Stimulated activated CD8-positive, alpha-beta memory T cell treated with anti-CD3 and anti-CD28 coated beads, Interleukin-7, amount 100 ng/mL, for 48 hours (primary cell): ENCODE results near the gene CAMK2N1.
A peak's percentile ranks its signal among the peaks of the same experiment; 100 is the strongest.

ENCODE experiments used
- DNase-seq, 2 donors: peaks; one replicate each; pipeline ENCODE4 v3.0.0-alpha.2; 2020; ENCODE audit warnings: low read depth in 1 of 2; ENCODE audit errors: extremely low read depth in 1 of 2

CAMK2N1 gene

DNA sequence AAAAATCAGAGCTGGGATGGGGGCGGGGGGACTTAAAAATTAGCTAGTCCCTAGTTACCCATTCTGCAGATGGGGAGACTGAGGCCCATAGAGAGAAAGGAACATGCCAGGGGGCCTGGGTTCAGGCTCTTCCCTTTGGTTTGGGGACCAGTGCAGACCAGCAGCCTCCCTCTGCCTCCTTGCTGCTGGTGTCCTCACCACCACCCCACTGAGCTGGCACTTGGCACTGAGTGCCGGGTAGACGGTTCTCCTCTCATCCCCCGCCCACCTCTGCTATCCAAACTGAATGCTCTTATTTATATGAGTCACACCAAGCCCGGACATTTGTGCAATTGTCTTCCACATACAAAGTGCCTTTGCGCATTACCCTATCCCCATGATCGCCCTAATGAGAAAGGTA is 39.2 kb downstream of the CAMK2N1 start:
- no peak for DNase-seq

DNA sequence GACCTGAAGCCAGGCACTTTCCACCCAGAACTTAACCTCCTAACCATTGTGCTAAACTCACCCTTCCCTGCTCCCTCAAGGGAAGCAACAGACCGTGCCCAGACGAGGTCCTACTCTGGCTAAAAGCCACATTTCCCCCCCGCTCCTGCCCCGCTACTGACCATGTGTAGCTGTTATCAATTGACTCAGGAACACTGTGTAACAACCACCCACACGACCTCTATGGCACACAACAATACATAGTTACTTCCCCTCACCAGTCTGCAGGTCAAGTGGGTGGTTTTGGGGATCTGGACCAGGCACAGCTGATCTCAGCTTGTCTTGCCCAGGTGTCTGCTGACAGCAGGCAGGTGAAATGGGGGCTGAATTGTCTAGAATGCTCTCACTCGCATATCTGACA is 40.1 kb downstream of the CAMK2N1 start:
- no peak for DNase-seq

DNA sequence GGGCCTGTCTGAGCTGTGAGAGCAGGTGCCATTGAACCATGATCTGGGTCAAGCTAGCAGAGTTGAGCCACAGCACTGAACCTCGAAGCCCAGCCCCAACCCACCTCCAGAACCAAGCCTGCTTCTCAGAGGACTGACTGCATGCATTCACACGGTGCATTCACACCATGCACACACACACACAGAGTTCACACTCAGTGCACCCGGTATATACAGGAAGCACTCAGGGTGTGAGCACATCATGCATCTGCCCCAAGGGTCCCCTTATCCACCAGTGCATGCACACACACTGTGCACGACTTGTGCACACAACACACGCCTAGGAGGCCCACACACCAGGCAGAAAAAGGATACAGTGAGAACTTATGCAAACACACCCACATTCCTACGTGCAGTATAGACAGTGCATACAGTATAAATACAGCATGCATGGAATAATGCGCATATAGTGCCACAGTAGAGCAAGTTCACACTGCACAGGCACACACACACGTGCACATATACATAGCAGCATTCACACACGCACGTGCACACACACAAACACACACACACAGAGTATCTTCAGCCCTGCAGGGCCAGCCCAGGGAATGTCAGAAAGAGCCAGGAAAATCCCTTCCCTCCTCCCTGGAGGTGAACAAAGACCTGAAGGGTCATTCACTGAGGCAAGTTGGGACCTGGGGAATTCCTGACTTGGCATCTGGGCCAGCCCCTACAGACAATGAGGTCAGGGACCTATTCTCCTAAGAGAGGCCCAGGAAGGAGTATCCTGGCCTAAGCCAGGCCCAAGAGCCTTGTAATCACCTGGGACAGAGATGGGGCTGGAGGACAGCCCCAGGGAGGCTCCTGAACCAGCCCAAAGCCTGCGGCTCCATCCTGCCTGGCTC is 42.1 kb downstream of the CAMK2N1 start:
- no peak for DNase-seq

DNA sequence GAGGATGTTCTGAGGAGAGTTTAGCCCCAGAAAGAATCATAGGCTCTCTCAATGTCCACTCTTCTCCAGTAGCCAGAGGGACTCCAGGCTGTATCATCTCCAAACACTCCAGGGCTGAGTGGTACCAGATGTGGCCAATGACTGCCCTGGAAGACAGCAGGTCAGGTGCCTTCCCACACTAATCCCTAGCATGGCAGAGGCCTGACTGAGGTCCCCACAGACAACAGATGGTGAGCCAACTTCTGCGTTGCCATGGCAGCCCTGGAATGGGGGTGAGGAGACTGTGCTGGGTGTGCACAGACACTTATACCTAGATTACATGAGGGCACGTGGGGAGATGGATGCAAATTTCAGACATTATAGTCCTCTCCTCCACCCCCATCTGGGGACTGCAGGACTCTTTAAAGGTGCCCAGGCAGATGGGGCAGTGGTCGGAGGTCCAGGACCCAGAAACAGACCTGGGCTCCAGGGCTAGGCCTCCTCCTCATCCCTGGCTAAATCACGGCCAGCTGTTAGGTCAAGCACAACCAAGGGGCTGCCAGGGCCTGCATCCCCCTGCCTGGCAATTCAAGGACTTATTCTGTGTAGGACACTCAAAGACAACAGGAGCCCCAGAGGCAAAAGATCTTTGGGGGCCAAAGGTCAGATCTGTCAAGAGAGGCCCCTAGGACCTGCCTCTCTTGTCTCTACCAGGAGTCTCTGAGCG is 42.9 kb downstream of the CAMK2N1 start:
- no peak for DNase-seq

GRCh38 chr1:20440785-20441200 is 45.2 kb downstream of the CAMK2N1 start:
- DNase-seq = peak; percentile 18 to 40

DNA sequence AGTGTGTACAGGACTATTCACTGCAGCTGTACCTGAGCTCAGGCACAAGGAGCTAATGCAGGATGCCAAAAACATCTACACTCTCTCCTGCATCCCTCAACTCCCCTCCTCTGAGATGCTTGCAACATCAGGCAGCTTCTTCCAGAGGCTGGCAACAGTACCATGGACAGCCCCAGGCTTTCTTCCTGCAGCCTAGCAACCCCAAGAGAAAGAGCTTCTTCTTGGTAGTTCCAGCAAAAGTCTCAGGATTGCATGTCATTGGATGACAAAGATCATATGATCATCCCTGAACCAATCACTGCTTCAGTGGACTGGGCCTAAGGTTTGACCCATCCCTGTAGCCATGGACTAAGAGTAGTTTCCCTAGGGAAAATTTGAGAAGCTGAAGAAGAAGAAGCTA is 46.7 kb downstream of the CAMK2N1 start:
- no peak for DNase-seq

GRCh38 chr1:20437640-20438039 is 48.4 kb downstream of the CAMK2N1 start:
- no peak for DNase-seq

- DNase-seq = no peak
These were observed 53.1 kb downstream of the CAMK2N1 start for GRCh38 chr1:20432891-20433290.
